ENCODE measurements around the gene PKP3. TPM values are rescaled to one million over a fixed set of nuclear protein-coding genes. Genes with fewer than 3 reads are reported as not detected.

Gene PKP3
- total RNA-seq, 2 donors from 2014 or later: 2.0 to 5.9 TPM

DNA sequence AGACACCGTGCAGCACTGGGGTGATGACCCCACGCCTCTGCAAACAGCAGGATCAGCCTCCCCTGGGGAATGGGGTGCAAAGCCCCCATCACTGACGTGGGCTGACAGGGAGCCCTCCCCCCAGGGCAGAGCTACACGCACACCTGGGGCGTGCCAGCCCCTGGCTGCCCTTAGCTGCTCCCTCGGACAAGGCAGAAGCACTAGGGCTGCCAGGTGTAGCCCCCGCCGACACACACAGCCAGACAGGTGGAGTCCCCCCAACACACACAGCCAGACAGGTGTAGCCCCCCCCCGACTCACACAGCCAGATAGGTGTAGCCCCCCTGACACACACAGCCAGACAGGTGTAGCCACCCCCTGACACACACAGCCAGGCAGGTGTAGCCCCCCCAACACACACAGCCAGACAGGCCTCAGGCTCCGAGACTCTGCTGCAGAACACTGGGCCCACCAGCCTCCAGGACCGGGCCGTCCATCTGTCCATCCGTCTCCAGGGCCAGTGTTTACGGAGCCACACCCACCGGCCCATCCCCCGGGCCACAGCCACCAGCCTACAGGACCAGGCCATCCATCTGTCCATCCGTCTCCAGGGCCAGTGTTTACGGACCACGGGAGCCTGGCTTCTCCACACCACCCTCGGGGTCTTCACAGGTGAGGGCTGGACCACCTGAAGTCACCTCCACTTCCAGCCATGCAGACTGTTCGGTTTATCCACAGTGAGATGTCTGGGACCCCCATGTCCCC, 44.3 kb downstream of the PKP3 start:
- TF ChIP-seq, protein P1, sequence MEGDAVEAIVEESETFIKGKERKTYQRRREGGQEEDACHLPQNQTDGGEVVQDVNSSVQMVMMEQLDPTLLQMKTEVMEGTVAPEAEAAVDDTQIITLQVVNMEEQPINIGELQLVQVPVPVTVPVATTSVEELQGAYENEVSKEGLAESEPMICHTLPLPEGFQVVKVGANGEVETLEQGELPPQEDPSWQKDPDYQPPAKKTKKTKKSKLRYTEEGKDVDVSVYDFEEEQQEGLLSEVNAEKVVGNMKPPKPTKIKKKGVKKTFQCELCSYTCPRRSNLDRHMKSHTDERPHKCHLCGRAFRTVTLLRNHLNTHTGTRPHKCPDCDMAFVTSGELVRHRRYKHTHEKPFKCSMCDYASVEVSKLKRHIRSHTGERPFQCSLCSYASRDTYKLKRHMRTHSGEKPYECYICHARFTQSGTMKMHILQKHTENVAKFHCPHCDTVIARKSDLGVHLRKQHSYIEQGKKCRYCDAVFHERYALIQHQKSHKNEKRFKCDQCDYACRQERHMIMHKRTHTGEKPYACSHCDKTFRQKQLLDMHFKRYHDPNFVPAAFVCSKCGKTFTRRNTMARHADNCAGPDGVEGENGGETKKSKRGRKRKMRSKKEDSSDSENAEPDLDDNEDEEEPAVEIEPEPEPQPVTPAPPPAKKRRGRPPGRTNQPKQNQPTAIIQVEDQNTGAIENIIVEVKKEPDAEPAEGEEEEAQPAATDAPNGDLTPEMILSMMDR (IDR thresholded peaks at IDR 0.05): no peak
- no peaks in the 10 kb centered on the region for H3K27me3 ChIP-seq (replicated peaks; ENCODE audit: insufficient read depth)
- ATAC-seq (ENCODE audit: insufficient number of reproducible peaks, low FRiP score, low read depth): no peak
- no peaks in the 10 kb centered on the region for H3K9me3 ChIP-seq
- no peaks in the 10 kb centered on the region for H3K4me1 ChIP-seq (ENCODE audit: control insufficient read depth in 1 of 2, low read depth in 2 of 2)
- H3K4me3 ChIP-seq: no peak overlapping the region
- no peak for DNase-seq (ENCODE audit: low spot score)
- no peak overlapping the region for H3K27ac ChIP-seq
- no peaks in the 10 kb centered on the region for H3K36me3 ChIP-seq

DNA sequence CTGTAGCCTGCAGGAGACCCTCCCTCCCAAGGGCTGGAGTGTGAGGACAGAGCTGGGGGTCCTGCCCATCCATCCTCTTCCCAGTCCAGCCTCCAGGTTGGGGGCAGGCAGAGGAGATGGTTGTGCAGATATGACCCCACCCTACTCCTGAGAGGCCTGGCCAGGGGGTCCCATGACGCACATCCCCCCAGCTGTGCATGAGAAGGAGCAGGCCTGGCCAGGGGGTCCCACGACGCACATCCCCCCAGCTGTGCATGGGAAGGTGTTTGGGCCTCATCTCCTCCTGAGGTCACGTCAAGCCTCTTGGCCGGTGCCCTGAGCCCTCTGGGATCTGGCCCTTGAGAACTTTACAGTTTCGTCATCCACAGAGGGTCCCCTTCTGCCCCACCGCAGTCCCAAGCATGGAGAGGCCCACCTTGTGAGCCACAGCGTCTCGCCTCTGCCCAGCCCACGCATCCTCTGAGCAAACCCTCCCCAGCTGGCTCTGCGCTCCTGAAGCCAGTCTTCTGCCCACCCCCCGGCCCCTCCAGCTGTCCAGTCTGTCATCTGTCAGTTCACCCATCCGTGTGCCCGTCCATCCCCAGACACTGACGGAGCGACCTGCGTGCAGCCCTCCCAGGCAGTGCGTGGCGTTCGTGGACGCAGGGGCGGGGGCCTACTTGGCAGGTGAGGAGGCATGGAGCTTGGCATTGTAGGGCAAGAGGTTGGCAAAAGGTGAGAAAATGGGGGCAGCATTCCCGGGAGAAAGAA, 45.5 kb downstream of the PKP3 start:
- Histone ChIP-seq H3K27ac (no peak overlapping the region), H3K4me1 (ENCODE audit: control insufficient read depth in 1 of 2, low read depth in 2 of 2) (no peaks in the 10 kb centered on the region), H3K27me3 (replicated peaks; ENCODE audit: insufficient read depth) (no peaks in the 10 kb centered on the region), H3K9me3 (no peaks in the 10 kb centered on the region), H3K4me3 (no peak overlapping the region), H3K36me3 (no peaks in the 10 kb centered on the region)
- DNase-seq (ENCODE audit: low spot score): no peak
- no peak for ATAC-seq (ENCODE audit: insufficient number of reproducible peaks, low FRiP score, low read depth)
- TF ChIP-seq, protein P1 (IDR thresholded peaks at IDR 0.05): no peak

DNA sequence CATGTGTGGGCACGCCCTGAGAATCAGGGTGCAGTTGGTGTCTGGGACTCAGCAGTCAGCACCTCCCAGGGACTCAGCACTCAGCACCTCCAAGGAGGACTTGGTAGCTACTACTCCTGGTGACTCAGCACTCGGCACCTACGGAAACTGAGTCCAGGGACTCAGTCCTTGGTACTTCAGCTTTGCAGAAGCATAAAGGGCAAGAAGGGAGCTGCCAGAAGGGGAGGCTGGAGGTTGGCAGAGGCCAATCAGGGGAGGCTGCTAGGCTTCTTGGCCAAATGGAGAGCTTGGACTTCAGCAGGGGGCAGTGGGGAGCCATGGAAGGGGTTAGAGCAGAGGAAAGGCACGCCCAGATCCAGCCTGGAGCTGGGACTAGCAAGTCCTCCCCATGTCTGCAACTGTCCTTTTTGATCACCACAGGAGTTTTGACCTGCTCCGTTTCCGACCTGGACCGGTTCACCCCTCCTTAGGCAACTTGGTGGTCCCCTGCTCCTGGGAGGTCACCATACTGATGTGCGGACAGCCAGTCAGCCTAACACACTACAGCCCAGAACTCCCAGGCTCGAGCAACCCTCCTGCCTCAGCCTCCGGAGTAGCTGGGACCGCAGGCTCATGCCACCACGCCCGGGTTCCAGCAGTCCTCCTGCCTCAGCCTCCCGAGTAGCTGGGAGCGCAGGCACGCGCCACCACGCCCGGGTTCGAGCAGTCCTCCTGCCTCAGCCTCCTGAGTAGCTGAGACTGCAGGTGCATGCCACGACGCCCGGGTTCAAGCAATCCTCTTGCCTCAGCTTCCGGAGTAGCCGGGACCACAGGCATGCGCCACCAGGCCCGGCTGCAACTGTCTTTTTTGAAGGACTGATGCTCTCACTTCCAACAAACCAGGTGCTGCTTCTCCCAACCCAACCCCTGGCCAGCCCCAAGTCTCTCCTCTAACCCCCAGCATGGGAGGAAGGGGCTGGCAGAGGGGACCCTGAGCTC, 46.3 kb downstream of the PKP3 start:
- no peaks in the 10 kb centered on the region for H3K36me3 ChIP-seq
- H3K9me3 ChIP-seq: no peaks in the 10 kb centered on the region
- H3K4me3 ChIP-seq: no peak overlapping the region
- no peaks in the 10 kb centered on the region for H3K4me1 ChIP-seq (ENCODE audit: control insufficient read depth in 1 of 2, low read depth in 2 of 2)
- H3K27me3 ChIP-seq (replicated peaks; ENCODE audit: insufficient read depth): no peaks in the 10 kb centered on the region
- DNase-seq (ENCODE audit: low spot score) (no peak), ATAC-seq (ENCODE audit: insufficient number of reproducible peaks, low FRiP score, low read depth) (no peak)
- TF ChIP-seq, protein P1 (IDR thresholded peaks at IDR 0.05): no peak
- no peak overlapping the region for H3K27ac ChIP-seq

DNA sequence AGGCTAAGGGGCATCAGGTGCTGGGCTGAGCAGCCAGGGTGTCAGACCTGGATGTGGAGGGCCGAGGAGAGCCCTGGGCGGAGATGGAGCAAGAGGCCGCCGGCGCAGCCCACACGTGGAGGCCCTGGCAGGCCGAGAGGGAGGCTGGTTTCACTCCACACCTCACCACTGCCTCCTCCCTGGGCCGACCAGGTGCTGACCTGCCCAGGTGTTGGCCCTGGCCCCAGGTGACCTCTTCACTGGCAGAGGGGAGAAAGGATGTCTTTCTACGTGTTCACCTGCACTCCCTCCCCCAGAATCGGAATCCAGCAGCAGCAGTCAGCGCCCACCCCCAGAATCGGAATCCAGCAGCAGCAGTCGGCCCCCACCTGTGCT, 47.0 kb downstream of the PKP3 start:
- Histone ChIP-seq H3K27ac (no peak overlapping the region), H3K4me3 (no peak overlapping the region)
- ATAC-seq (ENCODE audit: insufficient number of reproducible peaks, low FRiP score, low read depth): no peak

More for the DNA sequence above, 47.0 kb downstream of the PKP3 start:
- TF ChIP-seq, protein P1 (IDR thresholded peaks at IDR 0.05): no peak
- H3K36me3 ChIP-seq: no peaks in the 10 kb centered on the region
- DNase-seq (ENCODE audit: low spot score): no peak
- no peaks in the 10 kb centered on the region for H3K4me1 ChIP-seq (ENCODE audit: control insufficient read depth in 1 of 2, low read depth in 2 of 2)
- no peaks in the 10 kb centered on the region for H3K9me3 ChIP-seq
- no peaks in the 10 kb centered on the region for H3K27me3 ChIP-seq (replicated peaks; ENCODE audit: insufficient read depth)

Measured in thoracic aorta (tissue), 2 donors.